ENCODE measurements around the gene KANSL2. TPM values are rescaled to one million over a fixed set of nuclear protein-coding genes. Genes with fewer than 3 reads are reported as not detected.

KANSL2 gene
- total and polyA plus RNA-seq, 9 of the 15 experiments (the other 6 are each of a cell fraction or from before 2014, with no cell fraction given): 41.1 to 89.8 (median 55.4) TPM

DNA sequence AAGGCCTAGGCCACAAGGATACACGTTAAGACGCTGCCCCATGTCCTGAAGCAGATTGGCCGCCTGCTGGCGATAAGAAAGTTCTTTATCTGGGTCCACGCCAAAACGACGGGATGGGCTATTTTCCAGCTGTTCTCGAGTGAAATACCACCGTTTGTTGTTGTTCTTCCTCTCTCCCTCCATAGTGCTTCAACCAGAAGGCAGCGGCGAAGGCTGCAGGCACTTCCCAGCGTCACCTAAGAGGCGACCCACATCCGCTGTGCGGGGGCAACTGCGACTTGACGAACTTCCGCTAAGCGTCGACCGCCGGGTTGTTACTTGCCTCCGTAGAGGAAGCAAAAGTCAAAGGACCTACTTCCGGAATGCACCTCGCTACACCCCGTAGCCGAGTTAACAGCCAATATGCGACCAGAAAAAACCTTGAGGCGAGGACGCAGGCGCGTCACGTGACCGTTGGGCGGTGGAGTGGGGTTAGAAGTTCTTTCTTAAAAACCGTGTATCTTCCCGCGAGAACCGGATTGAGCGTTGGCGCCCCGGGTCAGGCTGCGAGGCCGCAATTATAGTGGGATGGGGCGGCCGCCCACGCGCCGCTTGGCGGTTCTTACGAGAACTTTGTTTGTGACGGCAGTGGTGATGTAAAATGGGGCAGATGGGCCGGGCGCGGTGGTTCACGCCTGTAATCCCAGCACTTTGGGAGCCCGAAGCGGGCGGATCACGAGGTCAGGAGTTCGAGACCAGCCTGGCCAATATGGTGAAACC, 34.6 kb upstream of the KANSL2 start, which contains the start of gene CCNT1 (continued):
- TF ChIP-seq, protein P1, sequence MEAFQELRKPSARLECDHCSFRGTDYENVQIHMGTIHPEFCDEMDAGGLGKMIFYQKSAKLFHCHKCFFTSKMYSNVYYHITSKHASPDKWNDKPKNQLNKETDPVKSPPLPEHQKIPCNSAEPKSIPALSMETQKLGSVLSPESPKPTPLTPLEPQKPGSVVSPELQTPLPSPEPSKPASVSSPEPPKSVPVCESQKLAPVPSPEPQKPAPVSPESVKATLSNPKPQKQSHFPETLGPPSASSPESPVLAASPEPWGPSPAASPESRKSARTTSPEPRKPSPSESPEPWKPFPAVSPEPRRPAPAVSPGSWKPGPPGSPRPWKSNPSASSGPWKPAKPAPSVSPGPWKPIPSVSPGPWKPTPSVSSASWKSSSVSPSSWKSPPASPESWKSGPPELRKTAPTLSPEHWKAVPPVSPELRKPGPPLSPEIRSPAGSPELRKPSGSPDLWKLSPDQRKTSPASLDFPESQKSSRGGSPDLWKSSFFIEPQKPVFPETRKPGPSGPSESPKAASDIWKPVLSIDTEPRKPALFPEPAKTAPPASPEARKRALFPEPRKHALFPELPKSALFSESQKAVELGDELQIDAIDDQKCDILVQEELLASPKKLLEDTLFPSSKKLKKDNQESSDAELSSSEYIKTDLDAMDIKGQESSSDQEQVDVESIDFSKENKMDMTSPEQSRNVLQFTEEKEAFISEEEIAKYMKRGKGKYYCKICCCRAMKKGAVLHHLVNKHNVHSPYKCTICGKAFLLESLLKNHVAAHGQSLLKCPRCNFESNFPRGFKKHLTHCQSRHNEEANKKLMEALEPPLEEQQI (IDR thresholded peaks at IDR 0.05): peak; percentile 80
- TF ChIP-seq, protein P2, sequence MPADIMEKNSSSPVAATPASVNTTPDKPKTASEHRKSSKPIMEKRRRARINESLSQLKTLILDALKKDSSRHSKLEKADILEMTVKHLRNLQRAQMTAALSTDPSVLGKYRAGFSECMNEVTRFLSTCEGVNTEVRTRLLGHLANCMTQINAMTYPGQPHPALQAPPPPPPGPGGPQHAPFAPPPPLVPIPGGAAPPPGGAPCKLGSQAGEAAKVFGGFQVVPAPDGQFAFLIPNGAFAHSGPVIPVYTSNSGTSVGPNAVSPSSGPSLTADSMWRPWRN (IDR thresholded peaks at IDR 0.05; ENCODE audit: low read depth): 0 out of 2 replicates have a peak, but pooled peaks have one; percentile 15
- TF ChIP-seq, protein P3, sequence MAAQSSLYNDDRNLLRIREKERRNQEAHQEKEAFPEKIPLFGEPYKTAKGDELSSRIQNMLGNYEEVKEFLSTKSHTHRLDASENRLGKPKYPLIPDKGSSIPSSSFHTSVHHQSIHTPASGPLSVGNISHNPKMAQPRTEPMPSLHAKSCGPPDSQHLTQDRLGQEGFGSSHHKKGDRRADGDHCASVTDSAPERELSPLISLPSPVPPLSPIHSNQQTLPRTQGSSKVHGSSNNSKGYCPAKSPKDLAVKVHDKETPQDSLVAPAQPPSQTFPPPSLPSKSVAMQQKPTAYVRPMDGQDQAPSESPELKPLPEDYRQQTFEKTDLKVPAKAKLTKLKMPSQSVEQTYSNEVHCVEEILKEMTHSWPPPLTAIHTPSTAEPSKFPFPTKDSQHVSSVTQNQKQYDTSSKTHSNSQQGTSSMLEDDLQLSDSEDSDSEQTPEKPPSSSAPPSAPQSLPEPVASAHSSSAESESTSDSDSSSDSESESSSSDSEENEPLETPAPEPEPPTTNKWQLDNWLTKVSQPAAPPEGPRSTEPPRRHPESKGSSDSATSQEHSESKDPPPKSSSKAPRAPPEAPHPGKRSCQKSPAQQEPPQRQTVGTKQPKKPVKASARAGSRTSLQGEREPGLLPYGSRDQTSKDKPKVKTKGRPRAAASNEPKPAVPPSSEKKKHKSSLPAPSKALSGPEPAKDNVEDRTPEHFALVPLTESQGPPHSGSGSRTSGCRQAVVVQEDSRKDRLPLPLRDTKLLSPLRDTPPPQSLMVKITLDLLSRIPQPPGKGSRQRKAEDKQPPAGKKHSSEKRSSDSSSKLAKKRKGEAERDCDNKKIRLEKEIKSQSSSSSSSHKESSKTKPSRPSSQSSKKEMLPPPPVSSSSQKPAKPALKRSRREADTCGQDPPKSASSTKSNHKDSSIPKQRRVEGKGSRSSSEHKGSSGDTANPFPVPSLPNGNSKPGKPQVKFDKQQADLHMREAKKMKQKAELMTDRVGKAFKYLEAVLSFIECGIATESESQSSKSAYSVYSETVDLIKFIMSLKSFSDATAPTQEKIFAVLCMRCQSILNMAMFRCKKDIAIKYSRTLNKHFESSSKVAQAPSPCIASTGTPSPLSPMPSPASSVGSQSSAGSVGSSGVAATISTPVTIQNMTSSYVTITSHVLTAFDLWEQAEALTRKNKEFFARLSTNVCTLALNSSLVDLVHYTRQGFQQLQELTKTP (IDR thresholded peaks at IDR 0.05; ENCODE audit: low read depth in 1 of 2, partially characterized antibody in 2 of 2): peak in 1 of 2 experiments; percentile 79
- TF ChIP-seq, protein P4, sequence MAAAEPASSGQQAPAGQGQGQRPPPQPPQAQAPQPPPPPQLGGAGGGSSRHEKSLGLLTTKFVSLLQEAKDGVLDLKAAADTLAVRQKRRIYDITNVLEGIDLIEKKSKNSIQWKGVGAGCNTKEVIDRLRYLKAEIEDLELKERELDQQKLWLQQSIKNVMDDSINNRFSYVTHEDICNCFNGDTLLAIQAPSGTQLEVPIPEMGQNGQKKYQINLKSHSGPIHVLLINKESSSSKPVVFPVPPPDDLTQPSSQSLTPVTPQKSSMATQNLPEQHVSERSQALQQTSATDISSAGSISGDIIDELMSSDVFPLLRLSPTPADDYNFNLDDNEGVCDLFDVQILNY (CRISPR knock-in tag; IDR thresholded peaks at IDR 0.05): 0 out of 2 replicates have a peak, but pooled peaks have one; percentile 82
- TF ChIP-seq, protein P5, sequence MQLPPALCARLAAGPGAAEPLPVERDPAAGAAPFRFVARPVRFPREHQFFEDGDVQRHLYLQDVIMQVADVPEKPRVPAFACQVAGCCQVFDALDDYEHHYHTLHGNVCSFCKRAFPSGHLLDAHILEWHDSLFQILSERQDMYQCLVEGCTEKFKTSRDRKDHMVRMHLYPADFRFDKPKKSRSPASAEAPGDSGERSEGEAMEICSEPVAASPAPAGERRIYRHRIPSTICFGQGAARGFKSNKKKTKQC (CRISPR knock-in tag; IDR thresholded peaks at IDR 0.05): peak; percentile 65; the same call in 1 of the 2 replicates
- no peak for TF ChIP-seq ZNF316 (IDR thresholded peaks at IDR 0.05)
- TF ChIP-seq YBX1 (IDR thresholded peaks at IDR 0.05): no peak
- no peak for TF ChIP-seq ILK (tag; IDR thresholded peaks at IDR 0.05; ENCODE audit: borderline replicate concordance, low read depth)
- TF ChIP-seq POLR2H (tag; IDR thresholded peaks at IDR 0.05; ENCODE audit: low read depth): peak; percentile 85
- no peak for TF ChIP-seq ZNF589 (CRISPR knock-in tag; IDR thresholded peaks at IDR 0.05; ENCODE audit: low read depth)
- TF ChIP-seq ZSCAN29 (IDR thresholded peaks at IDR 0.05): peak; percentile 70; the same call in 1 of the 2 replicates
- TF ChIP-seq DMBX1 (CRISPR knock-in tag; IDR thresholded peaks at IDR 0.05; ENCODE audit: borderline replicate concordance): peak; percentile 43; the same call in 1 of the 2 replicates
- no peak for TF ChIP-seq SNRNP70 (optimal IDR thresholded peaks at IDR 0.05; ENCODE audit: low read depth, low read length)
- TF ChIP-seq XRCC3 (IDR thresholded peaks at IDR 0.05): no peak
- peak; percentile 35 for TF ChIP-seq MYNN (IDR thresholded peaks at IDR 0.05)
- TF ChIP-seq MYNN (CRISPR knock-in tag; IDR thresholded peaks at IDR 0.05): no peak
- peak; percentile 97 for TF ChIP-seq FOXK2 (conservative IDR thresholded peaks at IDR 0.05 in 1 of 2, IDR thresholded peaks at IDR 0.05 in 1 of 2; ENCODE audit: low read depth in 2 of 2)
- TF ChIP-seq ZC3H8 (IDR thresholded peaks at IDR 0.05): peak; percentile 46; the same call in 1 of the 2 replicates
- TF ChIP-seq, protein P6, sequence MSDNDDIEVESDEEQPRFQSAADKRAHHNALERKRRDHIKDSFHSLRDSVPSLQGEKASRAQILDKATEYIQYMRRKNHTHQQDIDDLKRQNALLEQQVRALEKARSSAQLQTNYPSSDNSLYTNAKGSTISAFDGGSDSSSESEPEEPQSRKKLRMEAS (CRISPR knock-in tag; IDR thresholded peaks at IDR 0.05): peak; percentile 82

All from K562 (cell line).